ENCODE data around the gene SMG1. TPM values are rescaled to one million over a fixed set of nuclear protein-coding genes. Genes with fewer than 3 reads are reported as not detected.

SMG1 gene
- total and polyA plus RNA-seq, 2 of the 13 experiments (the other 11 are each of a cell fraction or from before 2014, with no cell fraction given), result 48.7 to 53.7 TPM

- peak; percentile 88; the same call in 1 of the 2 replicates for TF ChIP-seq ZNF747 (CRISPR knock-in tag; IDR thresholded peaks at IDR 0.05; ENCODE audit: borderline replicate concordance)
- TF ChIP-seq MEIS1 (CRISPR knock-in tag; IDR thresholded peaks at IDR 0.05; ENCODE audit: borderline replicate concordance), result peak; percentile 94
- TF ChIP-seq, protein P1, sequence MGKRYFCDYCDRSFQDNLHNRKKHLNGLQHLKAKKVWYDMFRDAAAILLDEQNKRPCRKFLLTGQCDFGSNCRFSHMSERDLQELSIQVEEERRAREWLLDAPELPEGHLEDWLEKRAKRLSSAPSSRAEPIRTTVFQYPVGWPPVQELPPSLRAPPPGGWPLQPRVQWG (CRISPR knock-in tag; IDR thresholded peaks at IDR 0.05; ENCODE audit: borderline replicate concordance, low read depth), result no peak
- TF ChIP-seq ZNF691 (CRISPR knock-in tag; IDR thresholded peaks at IDR 0.05; ENCODE audit: borderline replicate concordance, low read depth), result peak; percentile 93; the same call in 1 of the 2 replicates
- TF ChIP-seq TEF (CRISPR knock-in tag; IDR thresholded peaks at IDR 0.05), result peak; percentile 77
- TF ChIP-seq ZNF513 (CRISPR knock-in tag; conservative IDR thresholded peaks at IDR 0.05), result peak; percentile 97
- peak; percentile 90; the same call in 1 of the 2 replicates for TF ChIP-seq ZNF775 (CRISPR knock-in tag; IDR thresholded peaks at IDR 0.05; ENCODE audit: borderline replicate concordance)
- peak; percentile 92 for TF ChIP-seq SMAD3 (CRISPR knock-in tag; IDR thresholded peaks at IDR 0.05)
- TF ChIP-seq PHF5A (CRISPR knock-in tag; IDR thresholded peaks at IDR 0.05; ENCODE audit: low read depth, unreplicated experiment), result peak; percentile 97
- TF ChIP-seq, protein P2, sequence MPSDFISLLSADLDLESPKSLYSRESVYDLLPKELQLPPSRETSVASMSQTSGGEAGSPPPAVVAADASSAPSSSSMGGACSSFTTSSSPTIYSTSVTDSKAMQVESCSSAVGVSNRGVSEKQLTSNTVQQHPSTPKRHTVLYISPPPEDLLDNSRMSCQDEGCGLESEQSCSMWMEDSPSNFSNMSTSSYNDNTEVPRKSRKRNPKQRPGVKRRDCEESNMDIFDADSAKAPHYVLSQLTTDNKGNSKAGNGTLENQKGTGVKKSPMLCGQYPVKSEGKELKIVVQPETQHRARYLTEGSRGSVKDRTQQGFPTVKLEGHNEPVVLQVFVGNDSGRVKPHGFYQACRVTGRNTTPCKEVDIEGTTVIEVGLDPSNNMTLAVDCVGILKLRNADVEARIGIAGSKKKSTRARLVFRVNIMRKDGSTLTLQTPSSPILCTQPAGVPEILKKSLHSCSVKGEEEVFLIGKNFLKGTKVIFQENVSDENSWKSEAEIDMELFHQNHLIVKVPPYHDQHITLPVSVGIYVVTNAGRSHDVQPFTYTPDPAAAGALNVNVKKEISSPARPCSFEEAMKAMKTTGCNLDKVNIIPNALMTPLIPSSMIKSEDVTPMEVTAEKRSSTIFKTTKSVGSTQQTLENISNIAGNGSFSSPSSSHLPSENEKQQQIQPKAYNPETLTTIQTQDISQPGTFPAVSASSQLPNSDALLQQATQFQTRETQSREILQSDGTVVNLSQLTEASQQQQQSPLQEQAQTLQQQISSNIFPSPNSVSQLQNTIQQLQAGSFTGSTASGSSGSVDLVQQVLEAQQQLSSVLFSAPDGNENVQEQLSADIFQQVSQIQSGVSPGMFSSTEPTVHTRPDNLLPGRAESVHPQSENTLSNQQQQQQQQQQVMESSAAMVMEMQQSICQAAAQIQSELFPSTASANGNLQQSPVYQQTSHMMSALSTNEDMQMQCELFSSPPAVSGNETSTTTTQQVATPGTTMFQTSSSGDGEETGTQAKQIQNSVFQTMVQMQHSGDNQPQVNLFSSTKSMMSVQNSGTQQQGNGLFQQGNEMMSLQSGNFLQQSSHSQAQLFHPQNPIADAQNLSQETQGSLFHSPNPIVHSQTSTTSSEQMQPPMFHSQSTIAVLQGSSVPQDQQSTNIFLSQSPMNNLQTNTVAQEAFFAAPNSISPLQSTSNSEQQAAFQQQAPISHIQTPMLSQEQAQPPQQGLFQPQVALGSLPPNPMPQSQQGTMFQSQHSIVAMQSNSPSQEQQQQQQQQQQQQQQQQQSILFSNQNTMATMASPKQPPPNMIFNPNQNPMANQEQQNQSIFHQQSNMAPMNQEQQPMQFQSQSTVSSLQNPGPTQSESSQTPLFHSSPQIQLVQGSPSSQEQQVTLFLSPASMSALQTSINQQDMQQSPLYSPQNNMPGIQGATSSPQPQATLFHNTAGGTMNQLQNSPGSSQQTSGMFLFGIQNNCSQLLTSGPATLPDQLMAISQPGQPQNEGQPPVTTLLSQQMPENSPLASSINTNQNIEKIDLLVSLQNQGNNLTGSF (CRISPR knock-in tag; IDR thresholded peaks at IDR 0.05), result peak; percentile 98
- peak; percentile 99 for TF ChIP-seq KDM2A (CRISPR knock-in tag; IDR thresholded peaks at IDR 0.05; ENCODE audit: borderline replicate concordance, low read depth)
- peak; percentile 90 for TF ChIP-seq SP4 (CRISPR knock-in tag; IDR thresholded peaks at IDR 0.05)
- peak; percentile 70; the same call in 1 of the 2 replicates for TF ChIP-seq ZNF746 (CRISPR knock-in tag; IDR thresholded peaks at IDR 0.05)
- peak; percentile 96 for TF ChIP-seq ETV6 (CRISPR knock-in tag; conservative IDR thresholded peaks at IDR 0.05)
- TF ChIP-seq SNAI1 (CRISPR knock-in tag; IDR thresholded peaks at IDR 0.05; ENCODE audit: borderline replicate concordance), result no peak; the same call in 1 of the 2 replicates
- peak; percentile 69 for TF ChIP-seq HNRNPLL (IDR thresholded peaks at IDR 0.05; ENCODE audit: low read depth, low read length, poor library complexity, severe bottlenecking)
- peak; percentile 63; the same call in 1 of the 2 replicates for TF ChIP-seq ZNF7 (CRISPR knock-in tag; IDR thresholded peaks at IDR 0.05)
- peak; percentile 90; the same call in 1 of the 2 replicates for TF ChIP-seq TP53 (CRISPR knock-in tag; conservative IDR thresholded peaks at IDR 0.05)
- TF ChIP-seq ZNF44 (CRISPR knock-in tag; IDR thresholded peaks at IDR 0.05), result peak; percentile 98
These were observed 136.1 kb downstream of the SMG1 start, which contains the start of gene RPS15A (continued) for GRCh38 chr16:18789850-18790706.
